DOHH2 (cell line): Measurements from ENCODE around the gene RPTOR.

Experiments
- H3F3A ChIP-seq: fragments of 200-600 bp; sonication (generic), shearing (Covaris generic); 2 replicates; pipeline ENCODE4 v1.6.0; 2016; ENCODE audit warnings: antibody characterized with exemption, mild to moderate bottlenecking; ENCODE audit not compliant: control insufficient read depth, insufficient read depth
- H3K27ac ChIP-seq: fragments of 200-600 bp; sonication (generic); 2 replicates; pipeline ENCODE4 v1.5.1; 2014; ENCODE audit warnings: low read depth, mild to moderate bottlenecking, low read length, moderate library complexity
- H3K27me3 ChIP-seq: fragments of 200-600 bp; sonication (generic); 2 replicates; pipeline ENCODE4 v1.6.1; 2014; ENCODE audit warnings: mild to moderate bottlenecking, low read length, mixed read lengths; ENCODE audit not compliant: control insufficient read depth
- H3K36me3 ChIP-seq: fragments of 200-600 bp; sonication (generic); 2 replicates; pipeline ENCODE4 v1.6.1; 2014; ENCODE audit warnings: mild to moderate bottlenecking, low read length, moderate library complexity, mixed read lengths; ENCODE audit not compliant: control insufficient read depth
- H3K4me1 ChIP-seq: fragments of 200-600 bp; sonication (generic); 2 replicates; pipeline ENCODE4 v1.6.1; 2014; ENCODE audit warnings: mild to moderate bottlenecking, low read length, mixed read lengths; ENCODE audit not compliant: control insufficient read depth
- H3K4me2 ChIP-seq: fragments of 200-600 bp; sonication (generic); 2 replicates; pipeline ENCODE4 v1.6.0; 2014; ENCODE audit warnings: mild to moderate bottlenecking, low read length, moderate library complexity
- H3K4me3 ChIP-seq: fragments of 200-600 bp; sonication (generic); 2 replicates; pipeline ENCODE4 v1.5.1; 2014; ENCODE audit warnings: mild to moderate bottlenecking, low read length, mixed read lengths
- H3K79me2 ChIP-seq: fragments of 200-600 bp; sonication (generic); 2 replicates; pipeline ENCODE4 v1.6.1; 2014; ENCODE audit warnings: mild to moderate bottlenecking, low read length, mixed read lengths; ENCODE audit not compliant: control insufficient read depth
- H3K9me2 ChIP-seq: fragments of 200-600 bp; sonication (generic); replicated peaks from 2 replicates; pipeline ENCODE4 v1.6.1; 2014; ENCODE audit warnings: mild to moderate bottlenecking, low read length, mixed read lengths; ENCODE audit not compliant: control insufficient read depth
- H3K9me3 ChIP-seq: fragments of 200-600 bp; sonication (generic); 2 replicates; pipeline ENCODE4 v1.6.1; 2014; ENCODE audit warnings: antibody characterized with exemption, low read length, mixed read lengths; ENCODE audit not compliant: control insufficient read depth, insufficient read depth
- H4K20me1 ChIP-seq: fragments of 200-600 bp; sonication (generic); 2 replicates; pipeline ENCODE4 v1.6.0; 2014; ENCODE audit warnings: low read depth, mild to moderate bottlenecking, antibody characterized with exemption, low read length, moderate library complexity; ENCODE audit not compliant: control insufficient read depth, insufficient read depth
- EZH2phosphoT487 ChIP-seq: fragments of 200-600 bp; sonication (generic); IDR thresholded peaks from 2 replicates; pipeline ENCODE4 v1.6.1; 2017; ENCODE audit warnings: borderline replicate concordance, mild to moderate bottlenecking, antibody characterized with exemption, low read length, moderate library complexity, mixed read lengths
- TF ChIP-seq, protein P1 (sequence below): fragments of 200-600 bp; sonication (generic); IDR thresholded peaks from one replicate; pipeline ENCODE4 v1.5.1; 2014; ENCODE audit warnings: antibody characterized with exemption, mild to moderate bottlenecking, low read depth, low read length; ENCODE audit not compliant: poor library complexity, severe bottlenecking

Gene RPTOR

DNA sequence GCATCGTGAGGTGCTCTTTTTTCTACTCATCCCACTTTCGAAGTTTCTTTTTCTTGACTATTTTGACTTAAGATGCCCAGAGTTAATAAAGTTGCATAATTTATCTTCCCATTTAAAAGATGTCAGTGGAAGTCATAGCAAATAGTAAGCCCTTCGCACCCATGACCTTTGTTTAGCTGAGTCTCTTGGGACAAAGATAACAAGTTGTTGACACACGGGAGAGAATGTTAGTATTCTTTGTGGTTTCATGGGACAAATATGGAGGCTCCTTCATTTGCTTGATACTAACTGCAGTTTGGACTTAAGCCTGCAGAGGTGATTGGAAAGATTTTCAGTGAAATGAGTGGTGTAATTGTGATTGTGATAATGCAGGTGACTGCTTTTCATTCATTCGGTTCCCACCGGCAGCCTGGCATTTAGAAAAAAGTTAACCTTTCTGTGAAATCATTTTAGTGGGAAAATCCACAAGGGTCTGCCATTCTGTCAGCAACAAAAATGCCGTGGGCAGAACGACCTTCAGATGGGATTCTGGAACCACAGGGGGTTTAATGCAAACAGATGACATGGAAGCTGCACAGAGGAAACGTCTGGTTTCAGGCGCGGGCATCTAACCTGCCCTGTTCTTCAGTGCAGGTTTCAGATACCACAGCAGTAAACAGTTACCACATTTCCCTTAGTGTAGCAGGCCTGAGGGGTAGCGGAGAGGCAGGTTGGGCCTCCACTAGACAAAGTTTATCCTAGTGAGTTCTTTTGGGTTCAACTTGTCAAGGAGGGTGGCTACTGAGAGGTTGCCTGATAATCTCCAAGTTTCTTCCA, 123.0 kb downstream of the RPTOR start:
- TF ChIP-seq EZH2phosphoT487 = no peak
- TF ChIP-seq, protein P1, sequence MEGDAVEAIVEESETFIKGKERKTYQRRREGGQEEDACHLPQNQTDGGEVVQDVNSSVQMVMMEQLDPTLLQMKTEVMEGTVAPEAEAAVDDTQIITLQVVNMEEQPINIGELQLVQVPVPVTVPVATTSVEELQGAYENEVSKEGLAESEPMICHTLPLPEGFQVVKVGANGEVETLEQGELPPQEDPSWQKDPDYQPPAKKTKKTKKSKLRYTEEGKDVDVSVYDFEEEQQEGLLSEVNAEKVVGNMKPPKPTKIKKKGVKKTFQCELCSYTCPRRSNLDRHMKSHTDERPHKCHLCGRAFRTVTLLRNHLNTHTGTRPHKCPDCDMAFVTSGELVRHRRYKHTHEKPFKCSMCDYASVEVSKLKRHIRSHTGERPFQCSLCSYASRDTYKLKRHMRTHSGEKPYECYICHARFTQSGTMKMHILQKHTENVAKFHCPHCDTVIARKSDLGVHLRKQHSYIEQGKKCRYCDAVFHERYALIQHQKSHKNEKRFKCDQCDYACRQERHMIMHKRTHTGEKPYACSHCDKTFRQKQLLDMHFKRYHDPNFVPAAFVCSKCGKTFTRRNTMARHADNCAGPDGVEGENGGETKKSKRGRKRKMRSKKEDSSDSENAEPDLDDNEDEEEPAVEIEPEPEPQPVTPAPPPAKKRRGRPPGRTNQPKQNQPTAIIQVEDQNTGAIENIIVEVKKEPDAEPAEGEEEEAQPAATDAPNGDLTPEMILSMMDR = no peak
- H3K79me2 ChIP-seq = peaks cover 71% of the 10 kb centered on the region
- no peaks in the 10 kb centered on the region for H3K27me3 ChIP-seq
- H3K9me2 ChIP-seq = no peaks in the 10 kb centered on the region
- H3K9me3 ChIP-seq = no peaks in the 10 kb centered on the region
- peak overlapping the region; percentile 35 for H3K4me2 ChIP-seq
- H4K20me1 ChIP-seq = 0 out of 2 replicates have a peak, but pooled peaks cover 4% of the 10 kb centered on the region
- peak overlapping the region; percentile 9; the same call in 1 of the 2 replicates for H3K4me3 ChIP-seq
- H3K27ac ChIP-seq = no peak overlapping the region
- peaks cover 55% of the 10 kb centered on the region for H3K4me1 ChIP-seq
- peaks cover 8% of the 10 kb centered on the region for H3K36me3 ChIP-seq
- H3F3A ChIP-seq = peaks cover 4% of the 10 kb centered on the region; the same call in 1 of the 2 replicates

DNA sequence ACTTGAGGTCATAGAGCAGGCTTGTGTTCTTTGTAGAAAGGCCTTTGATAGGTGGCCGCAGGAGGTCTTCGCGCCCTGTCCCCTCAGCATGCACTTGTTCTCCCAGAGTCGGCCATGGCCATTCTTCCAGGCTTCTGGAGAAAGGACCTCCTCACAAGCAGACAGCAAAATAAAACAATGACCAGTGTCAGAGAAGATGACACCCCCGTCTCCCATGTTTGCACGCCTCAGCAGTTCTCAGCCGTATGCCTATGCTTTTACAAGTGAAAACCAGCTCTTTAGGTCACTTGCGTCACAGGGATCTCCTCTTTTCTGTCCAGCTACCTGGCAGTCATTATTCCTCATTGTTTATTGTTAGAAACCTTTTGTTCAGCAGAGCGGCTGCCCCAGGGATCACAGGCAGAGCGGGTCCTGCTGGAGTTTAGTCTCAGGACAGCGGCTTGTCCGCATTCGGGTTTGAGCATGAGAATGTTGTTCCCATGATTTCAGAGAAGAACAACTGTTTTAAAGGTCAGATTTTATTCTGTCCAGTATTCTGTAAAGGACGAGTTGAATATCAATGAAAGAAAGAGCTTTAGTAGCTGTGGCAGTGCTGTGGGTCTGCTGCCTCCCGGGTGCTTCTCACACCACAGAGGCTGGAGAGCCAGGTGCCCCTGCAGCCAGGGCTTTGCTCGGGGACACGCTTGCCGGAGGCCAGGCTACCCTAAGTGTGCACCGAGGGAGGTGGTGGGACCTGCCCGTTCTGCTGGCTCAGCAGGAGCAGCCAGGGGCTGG, 123.9 kb downstream of the RPTOR start:
- Histone ChIP-seq H3K9me2 (no peaks in the 10 kb centered on the region), H3K4me2 (no peak overlapping the region), H3K27me3 (no peaks in the 10 kb centered on the region), H3K4me3 (no peak overlapping the region), H3K4me1 (peaks cover 55% of the 10 kb centered on the region), H3K9me3 (no peaks in the 10 kb centered on the region), H3K79me2 (peaks cover 67% of the 10 kb centered on the region), H3K27ac (no peak overlapping the region), H3F3A (peaks cover 4% of the 10 kb centered on the region; the same call in 1 of the 2 replicates), H4K20me1 (0 out of 2 replicates have a peak, but pooled peaks cover 4% of the 10 kb centered on the region), H3K36me3 (peaks cover 8% of the 10 kb centered on the region)
- no peak for TF ChIP-seq EZH2phosphoT487
- TF ChIP-seq, protein P1 = no peak

DNA sequence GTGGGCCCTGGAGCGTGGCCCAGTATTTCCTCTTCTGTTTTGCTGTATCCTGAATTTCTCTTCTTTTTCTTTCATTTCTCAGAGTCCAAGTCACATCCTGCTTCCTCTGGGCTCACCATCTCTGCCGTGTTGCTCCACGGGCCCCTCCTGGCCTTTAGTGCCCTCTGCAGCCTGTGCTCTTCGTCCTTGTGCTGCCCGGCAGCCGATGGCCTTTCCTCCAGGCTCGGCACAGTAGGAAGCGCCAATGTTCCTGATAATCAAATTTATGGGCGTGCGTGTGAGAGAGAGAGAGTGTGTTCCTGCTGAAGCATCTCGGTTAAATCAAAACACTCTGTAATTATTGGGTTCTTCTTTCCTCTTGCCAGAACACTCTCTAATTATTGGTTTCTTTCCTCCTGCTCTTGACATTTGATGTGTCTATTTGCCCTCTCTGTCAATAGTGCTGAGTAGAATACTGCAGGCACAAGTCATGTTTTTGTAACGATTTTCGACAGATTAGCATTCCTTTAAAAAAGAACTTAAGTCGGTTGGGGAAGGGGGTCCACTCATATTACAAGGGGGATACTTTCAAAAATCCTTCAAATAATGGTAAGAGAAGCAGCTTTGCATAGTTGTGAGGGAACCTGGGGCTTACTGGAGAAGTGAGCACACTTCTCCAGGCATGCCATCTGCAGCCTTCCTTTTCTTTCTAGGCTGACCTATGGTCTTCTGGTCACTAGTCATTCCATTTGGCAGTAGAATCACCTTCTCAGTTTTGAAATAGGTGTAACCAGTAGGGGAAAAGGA, 126.6 kb downstream of the RPTOR start:
- TF ChIP-seq EZH2phosphoT487 = no peak
- TF ChIP-seq, protein P1 = no peak
- Histone ChIP-seq H4K20me1 (0 out of 2 replicates have a peak, but pooled peaks cover 7% of the 10 kb centered on the region), H3K79me2 (peaks cover 71% of the 10 kb centered on the region), H3F3A (no peaks in the 10 kb centered on the region), H3K9me2 (no peaks in the 10 kb centered on the region), H3K9me3 (no peaks in the 10 kb centered on the region), H3K36me3 (peaks cover 7% of the 10 kb centered on the region), H3K4me3 (no peak overlapping the region), H3K4me2 (no peak overlapping the region), H3K27ac (no peak overlapping the region), H3K4me1 (peaks cover 35% of the 10 kb centered on the region), H3K27me3 (no peaks in the 10 kb centered on the region)
